Activated CD4-positive, alpha-beta T cell treated with anti-CD3 and anti-CD28 coated beads, Interleukin-2, amount 50 U/mL, for 24 hours (primary cell): ENCODE results near the gene ABHD12B.
"Not testable (repeated sequence)": the region's sequence is repeated elsewhere in the genome, so short reads cannot be mapped to it uniquely, and the experiment has no call there.

Experiments used
- DNase-seq, 2 donors: peaks; one replicate each; pipeline ENCODE4 v3.0.0-alpha.2; 2020; ENCODE audit warnings: low read depth in 1 of 2, low spot score in 1 of 2

ABHD12B gene

GRCh38 chr14:50935126-50936015 is 63.5 kb downstream of the ABHD12B start:
- DNase-seq = no peak

- no peak for DNase-seq
Measured at GRCh38 chr14:50936016-50936340, 64.1 kb downstream of the ABHD12B start.

GRCh38 chr14:50936882-50937281 is 65.0 kb downstream of the ABHD12B start:
- no peak for DNase-seq

- DNase-seq = no peak
Measured at GRCh38 chr14:50937325-50937724, 65.5 kb downstream of the ABHD12B start.

- DNase-seq = no peak
Measured at GRCh38 chr14:50937800-50938199, 65.9 kb downstream of the ABHD12B start.

GRCh38 chr14:50941151-50941550 is 69.3 kb downstream of the ABHD12B start:
- DNase-seq = no peak

- not testable (repeated sequence) for DNase-seq
Measured at GRCh38 chr14:50941638-50942037, 69.8 kb downstream of the ABHD12B start.

- DNase-seq = no peak
Measured at GRCh38 chr14:50943261-50943942, 71.5 kb downstream of the ABHD12B start.

GRCh38 chr14:50943943-50944646 is 72.2 kb downstream of the ABHD12B start, which contains the start of gene PYGL:
PYGL (minus strand) TSS chr14:50944483; CDS start chr14:50944403, 80 bp downstream.
- DNase-seq = no peak

- no peak for DNase-seq
Measured at GRCh38 chr14:50944647-50945413, 73.0 kb downstream of the ABHD12B start.

GRCh38 chr14:50946234-50946935 is 74.5 kb downstream of the ABHD12B start:
- no peak for DNase-seq

GRCh38 chr14:50947446-50947845 is 75.6 kb downstream of the ABHD12B start:
- no peak for DNase-seq

GRCh38 chr14:50948205-50948604 is 76.4 kb downstream of the ABHD12B start:
- DNase-seq = no peak

GRCh38 chr14:50951032-50951431 is 79.2 kb downstream of the ABHD12B start:
- no peak for DNase-seq

GRCh38 chr14:50953502-50953901 is 81.6 kb downstream of the ABHD12B start:
- no peak for DNase-seq
